Measurements from ENCODE around the gene KRT85. TPM values are rescaled to one million over a fixed set of nuclear protein-coding genes. Genes with fewer than 3 reads are reported as not detected.

The KRT85 gene
- total and polyA plus RNA-seq, 2 donors (not counting 1 experiment from before 2014, with no cell fraction given): not detected

- H3K9ac ChIP-seq (ENCODE audit: low read length): no peak overlapping the region
- no peaks in the 10 kb centered on the region for H4K20me1 ChIP-seq (ENCODE audit: control insufficient read depth, insufficient read depth, low read length, poor library complexity, severe bottlenecking)
- ATAC-seq (ENCODE audit: low read depth) (no peak), DNase-seq (no peak)
- no peak overlapping the region for H3K27ac ChIP-seq (ENCODE audit: low read length in 2 of 2)
- peaks cover 0 to 27% (median 3%) of the 10 kb centered on the region in 4 experiments for H3K27me3 ChIP-seq (replicated peaks in 1 of 4; ENCODE audit: control extremely low read depth in 1 of 4, control insufficient read depth in 3 of 4, insufficient read depth in 4 of 4, low read length in 3 of 4)
- no peaks in the 10 kb centered on the region for H3K79me2 ChIP-seq (ENCODE audit: control insufficient read depth, insufficient read depth, low read length)
- H2AFZ ChIP-seq (ENCODE audit: insufficient read depth, low read depth, low read length, poor library complexity, severe bottlenecking): no peak overlapping the region
- no peaks in the 10 kb centered on the region for H3K4me1 ChIP-seq (ENCODE audit: control insufficient read depth in 2 of 2, insufficient read depth in 2 of 2, low read length in 2 of 2)
- H3K4me3 ChIP-seq (ENCODE audit: control extremely low read depth in 1 of 5, extremely low read depth in 1 of 5, insufficient read depth in 1 of 5, low read depth in 2 of 5, low read length in 4 of 5): no peak overlapping the region
- H3K36me3 ChIP-seq (replicated peaks in 1 of 2; ENCODE audit: control extremely low read depth in 1 of 2, control insufficient read depth in 1 of 2, extremely low read depth in 1 of 2, insufficient read depth in 2 of 2, low read length in 1 of 2): no peaks in the 10 kb centered on the region
- Mint-ChIP-seq H3K9me3 (ENCODE audit: insufficient read depth) (no peaks in the 10 kb centered on the region), H3K27me3 (peaks cover 38% of the 10 kb centered on the region), H3K4me3 (no peak overlapping the region), H3K4me1 (no peaks in the 10 kb centered on the region), H3K27ac (no peak overlapping the region)
- H3K9me3 ChIP-seq (ENCODE audit: control extremely low read depth in 1 of 3, control insufficient read depth in 2 of 3, insufficient read depth in 1 of 3, low read length in 2 of 3): no peaks in the 10 kb centered on the region
- ChIA-PET CTCF (interaction anchor here (0.6 to 0.8 kb wide), 2 partner anchors 9 to 40 kb away, joined by 3 read pairs; no protein-coding TSS in a partner anchor), POLR2A (no interaction called here)
- WGBS (ENCODE audit: insufficient coverage): 100% methylated on average over 2 of the region's 11 CpGs
- no peak overlapping the region for H3K4me2 ChIP-seq (replicated peaks; ENCODE audit: low read depth, low read length, poor library complexity, severe bottlenecking)
- intact Hi-C loops (cut with micrococcal nuclease): no loop called here
- no peak for TF ChIP-seq EZH2 (IDR thresholded peaks at IDR 0.05; ENCODE audit: borderline replicate concordance, insufficient read depth, low read depth, low read length, poor library complexity, severe bottlenecking)
- no peak for TF ChIP-seq CTCF (IDR thresholded peaks at IDR 0.05)
These were observed 48.9 kb downstream of the KRT85 start for GRCh38 chr12:52318241-52318990.

DNA sequence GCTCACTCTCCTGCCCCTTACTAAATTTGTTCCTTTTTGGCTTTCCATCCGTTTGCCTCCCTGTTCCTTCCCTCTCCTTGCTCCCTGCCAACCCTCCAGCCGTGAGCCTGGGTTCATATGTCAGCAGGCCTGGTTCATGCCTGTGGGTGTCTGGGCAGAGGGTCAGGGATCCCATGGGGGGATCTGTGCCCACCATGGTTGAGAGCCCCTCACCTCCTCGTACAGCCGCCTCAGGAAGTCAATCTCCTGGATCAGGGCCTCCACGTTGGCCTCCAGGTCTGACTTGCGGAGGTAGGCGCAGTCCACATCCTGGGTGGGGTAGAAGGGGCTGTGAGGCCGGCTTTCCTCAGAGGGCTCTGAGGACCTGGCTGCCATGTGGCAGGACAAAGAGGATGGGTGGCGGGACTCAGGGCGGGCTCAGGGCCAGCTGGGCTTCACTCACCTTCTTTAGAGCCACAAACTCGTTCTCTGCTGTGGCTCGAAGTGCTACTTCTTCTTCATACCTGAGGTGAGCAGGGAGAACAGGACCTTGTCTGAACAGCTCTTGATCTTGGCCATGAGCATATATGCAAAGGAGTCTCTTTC, 49.7 kb downstream of the KRT85 start:
- Histone ChIP-seq H3K9ac (ENCODE audit: low read length) (no peak overlapping the region), H3K4me1 (ENCODE audit: control insufficient read depth in 2 of 2, insufficient read depth in 2 of 2, low read length in 2 of 2) (no peaks in the 10 kb centered on the region), H3K27ac (ENCODE audit: low read length in 2 of 2) (no peak overlapping the region), H3K79me2 (ENCODE audit: control insufficient read depth, insufficient read depth, low read length) (no peaks in the 10 kb centered on the region), H3K4me3 (ENCODE audit: control extremely low read depth in 1 of 5, extremely low read depth in 1 of 5, insufficient read depth in 1 of 5, low read depth in 2 of 5, low read length in 4 of 5) (no peak overlapping the region), H3K4me2 (replicated peaks; ENCODE audit: low read depth, low read length, poor library complexity, severe bottlenecking) (no peak overlapping the region), H4K20me1 (ENCODE audit: control insufficient read depth, insufficient read depth, low read length, poor library complexity, severe bottlenecking) (no peaks in the 10 kb centered on the region), H2AFZ (ENCODE audit: insufficient read depth, low read depth, low read length, poor library complexity, severe bottlenecking) (no peak overlapping the region), H3K27me3 (replicated peaks in 1 of 4; ENCODE audit: control extremely low read depth in 1 of 4, control insufficient read depth in 3 of 4, insufficient read depth in 4 of 4, low read length in 3 of 4) (peaks cover 0 to 19% (median 3%) of the 10 kb centered on the region in 4 experiments), H3K36me3 (replicated peaks in 1 of 2; ENCODE audit: control extremely low read depth in 1 of 2, control insufficient read depth in 1 of 2, extremely low read depth in 1 of 2, insufficient read depth in 2 of 2, low read length in 1 of 2) (no peaks in the 10 kb centered on the region), H3K9me3 (ENCODE audit: control extremely low read depth in 1 of 3, control insufficient read depth in 2 of 3, insufficient read depth in 1 of 3, low read length in 2 of 3) (no peaks in the 10 kb centered on the region)
- TF ChIP-seq EZH2 (IDR thresholded peaks at IDR 0.05; ENCODE audit: borderline replicate concordance, insufficient read depth, low read depth, low read length, poor library complexity, severe bottlenecking) (no peak), CTCF (IDR thresholded peaks at IDR 0.05) (no peak)
- intact Hi-C loops (cut with micrococcal nuclease): no loop called here
- ChIA-PET POLR2A (no interaction called here), CTCF (no interaction called here)
- H3K27me3 Mint-ChIP-seq: peaks cover 37% of the 10 kb centered on the region
- ATAC-seq (ENCODE audit: low read depth) (no peak), DNase-seq (no peak)
- H3K27ac Mint-ChIP-seq: no peak overlapping the region
- H3K4me3 Mint-ChIP-seq: no peak overlapping the region
- WGBS (ENCODE audit: insufficient coverage): 91% methylated on average over 11 of the region's 12 CpGs
- H3K9me3 Mint-ChIP-seq (ENCODE audit: insufficient read depth): no peaks in the 10 kb centered on the region
- H3K4me1 Mint-ChIP-seq: no peaks in the 10 kb centered on the region

Measured in B cell (primary cell).